SKM-1 treated with dmso at 0.1 percent for 144 hours (cell line): ENCODE data around the gene ACCSL.

Experiments
- DNase-seq: peaks from one replicate; lab custom pipeline; 2025; ENCODE audit not compliant: unreplicated experiment; lab: John Stamatoyannopoulos, UW

ACCSL gene

DNA sequence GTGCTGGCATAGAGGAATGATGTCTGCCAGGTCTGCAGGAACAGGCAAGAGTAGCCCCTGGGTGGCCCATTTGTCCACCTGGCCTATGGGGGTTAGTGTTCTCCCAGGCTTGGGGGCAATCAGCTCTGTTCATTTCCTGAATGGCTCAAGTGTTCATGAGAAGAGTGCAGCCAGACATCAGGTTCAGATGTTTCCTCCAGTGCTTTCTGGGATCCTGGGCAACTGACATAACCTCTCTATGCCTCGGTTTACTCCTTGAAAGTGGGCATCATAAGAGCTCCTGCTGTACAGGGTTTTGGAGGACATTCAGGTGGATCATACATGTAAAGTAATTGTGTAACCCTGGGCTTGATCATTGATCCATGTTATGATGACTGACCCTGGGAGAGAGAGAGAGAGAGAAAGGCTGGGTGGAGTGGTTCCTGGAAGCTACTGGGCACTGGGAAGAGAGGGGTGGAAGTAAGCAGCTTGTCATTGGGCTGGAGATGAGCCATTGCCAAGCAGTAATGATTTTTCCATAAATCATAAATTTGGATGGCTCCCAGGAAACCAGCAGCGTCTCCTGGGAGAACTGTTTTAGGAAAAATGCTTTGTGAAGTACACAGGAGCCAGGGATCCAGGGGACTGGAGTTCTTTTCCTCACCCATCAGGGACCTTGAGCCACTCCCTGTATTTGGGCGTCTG, 30.2 kb upstream of the ACCSL start:
- no peak for DNase-seq

DNA sequence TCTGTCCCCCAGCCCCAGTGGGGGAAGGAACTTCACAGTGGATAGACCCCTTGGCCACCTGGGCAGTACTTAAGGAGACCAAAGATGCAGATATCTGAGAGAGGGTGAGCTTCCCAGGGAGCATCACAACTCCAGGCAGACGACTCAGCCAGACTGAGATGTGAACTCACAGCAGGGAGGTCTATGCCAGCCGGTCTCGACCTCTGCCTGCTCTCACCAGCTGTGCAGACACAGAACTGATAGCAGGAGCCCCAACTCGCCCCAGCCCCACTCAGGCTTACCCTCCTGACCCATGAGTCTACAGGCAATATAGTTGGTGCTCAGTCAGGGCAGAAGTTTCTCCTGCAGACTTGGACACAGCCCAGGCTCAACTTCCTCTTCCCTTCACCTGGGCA, 29.7 kb upstream of the ACCSL start:
- no peak for DNase-seq

DNA sequence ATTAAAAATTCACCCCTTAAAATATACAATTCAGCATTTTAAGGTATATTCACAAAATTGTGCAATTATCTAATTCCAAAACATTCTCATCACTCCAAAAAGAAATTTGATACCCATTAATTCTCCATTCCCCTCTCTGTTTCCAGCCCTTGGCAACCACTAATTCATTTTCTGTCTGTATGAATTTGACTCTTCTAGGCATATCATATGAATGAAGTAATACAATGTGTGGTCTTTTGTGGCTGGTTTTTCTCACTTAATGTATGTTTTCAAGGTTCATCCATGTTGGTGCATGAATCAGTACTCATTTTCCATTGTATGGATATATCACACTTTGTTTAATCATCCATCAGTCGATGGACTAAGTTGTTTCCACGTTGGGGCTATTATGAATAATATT, 29.0 kb upstream of the ACCSL start:
- DNase-seq, result no peak

GRCh38 chr11:44024977-44025376, 22.8 kb upstream of the ACCSL start:
- no peak for DNase-seq

DNA sequence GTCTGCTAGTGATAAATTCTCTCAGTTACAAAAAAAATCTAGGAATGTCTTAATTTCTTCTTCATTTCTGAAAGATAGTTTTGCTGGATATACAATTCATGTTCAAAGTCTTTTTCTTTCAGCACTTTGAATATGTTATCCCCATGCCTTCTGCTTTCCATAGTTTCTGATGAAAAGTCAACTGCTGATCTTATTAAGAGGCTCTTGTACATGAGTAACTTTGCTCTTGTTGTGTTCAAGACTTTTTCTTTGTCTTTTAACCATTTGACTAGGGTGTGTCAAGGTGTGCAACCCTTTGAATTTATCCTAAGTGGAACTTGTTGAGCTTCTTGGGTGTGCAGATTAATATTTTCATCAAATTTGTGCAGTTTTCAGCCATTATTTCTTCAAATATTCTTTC, 22.1 kb upstream of the ACCSL start:
- no peak for DNase-seq

- DNase-seq, result no peak
These were observed 19.4 kb upstream of the ACCSL start for GRCh38 chr11:44028401-44028800.

DNA sequence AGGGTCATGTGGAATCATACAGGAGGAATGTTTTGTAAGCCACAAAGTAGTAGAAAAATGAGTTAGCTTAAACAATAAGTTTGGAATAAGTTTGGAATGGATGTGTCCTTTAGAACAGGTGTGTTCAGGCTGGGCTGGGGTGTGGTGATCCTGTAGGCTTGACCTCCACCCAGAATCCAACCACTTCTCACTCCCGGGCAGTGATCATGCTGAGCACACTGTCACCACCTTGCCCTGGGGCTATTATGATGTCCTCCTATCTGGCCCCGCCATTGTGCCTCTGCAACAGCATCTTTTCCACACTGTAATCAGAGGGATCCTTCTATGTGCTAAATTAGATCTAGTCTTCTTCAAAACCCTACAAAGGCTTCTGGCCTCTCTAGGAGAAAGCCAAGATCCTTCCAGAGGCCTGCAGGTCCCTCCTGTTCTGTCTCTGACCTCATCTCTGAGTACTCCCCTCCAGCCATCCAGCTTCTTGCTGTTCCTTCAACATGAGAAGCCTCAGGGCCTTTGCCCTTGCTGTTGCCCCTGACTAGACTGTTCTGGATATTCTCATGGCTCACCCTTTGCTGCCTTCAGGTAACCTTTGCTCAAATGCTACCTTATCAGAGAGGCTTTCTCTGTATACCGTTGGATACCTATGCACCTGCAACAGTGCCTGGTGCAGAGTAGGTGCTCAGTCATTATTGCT, 18.8 kb upstream of the ACCSL start:
- no peak for DNase-seq

DNA sequence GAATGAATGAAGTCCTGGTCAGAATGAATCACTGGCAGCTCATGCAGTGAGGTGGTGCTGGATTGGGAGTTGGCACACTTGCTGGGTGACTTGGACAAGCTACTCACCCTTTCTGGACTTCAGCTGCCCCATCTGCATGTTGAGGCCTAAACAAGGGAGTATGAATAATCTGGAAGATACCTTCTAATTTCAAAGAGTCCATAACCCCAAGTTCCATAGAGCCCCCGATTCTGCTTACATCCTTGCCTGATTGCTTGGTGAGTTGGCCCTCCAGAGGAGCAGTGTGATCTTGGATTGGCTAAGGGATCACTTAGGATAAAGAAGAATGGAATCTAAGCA, 18.3 kb upstream of the ACCSL start:
- no peak for DNase-seq

DNA sequence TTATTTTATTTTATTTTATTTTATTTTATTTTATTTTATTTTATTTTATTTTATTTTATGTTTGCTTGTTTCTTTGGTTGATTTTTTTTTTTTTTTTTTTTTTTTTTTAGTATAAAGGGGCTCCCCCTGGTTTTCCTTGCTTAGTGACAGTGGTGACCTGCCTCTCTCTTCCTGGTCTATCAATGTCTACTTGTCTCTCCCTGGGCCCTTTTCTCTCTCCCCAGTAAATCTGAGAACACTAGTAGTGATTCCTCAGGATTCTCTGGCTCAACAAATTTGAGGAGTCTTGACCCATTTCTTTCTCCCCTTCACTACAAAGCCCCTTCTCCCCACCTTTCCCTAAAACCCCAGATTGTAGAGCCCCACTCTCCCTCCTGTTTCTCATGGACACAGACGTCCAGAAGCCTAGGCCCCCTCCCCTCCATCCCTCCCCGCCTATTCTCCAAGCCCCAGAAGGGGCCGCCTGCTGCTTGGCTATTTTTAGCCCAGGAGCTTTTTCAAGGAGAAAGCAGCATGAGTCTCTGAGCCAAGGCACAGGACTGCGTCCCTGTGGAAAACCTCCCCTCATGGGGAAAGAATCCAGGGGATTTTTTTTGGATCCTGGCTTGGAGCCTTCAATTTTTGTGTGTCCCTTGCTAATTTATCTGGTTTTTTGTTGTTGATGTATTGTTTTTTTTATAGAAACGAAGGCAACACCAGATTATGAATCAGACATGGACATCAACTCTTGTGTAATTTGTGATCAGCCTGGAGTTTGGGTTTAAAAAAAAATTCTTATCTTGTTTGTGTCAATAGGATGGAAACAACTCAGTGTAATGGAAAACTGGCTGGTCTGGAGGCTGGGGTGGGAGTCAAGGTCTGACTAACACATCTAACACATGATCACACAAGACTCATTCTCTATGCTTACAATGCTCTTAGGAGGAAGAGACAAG, 17.5 kb upstream of the ACCSL start:
- DNase-seq, result no peak

DNA sequence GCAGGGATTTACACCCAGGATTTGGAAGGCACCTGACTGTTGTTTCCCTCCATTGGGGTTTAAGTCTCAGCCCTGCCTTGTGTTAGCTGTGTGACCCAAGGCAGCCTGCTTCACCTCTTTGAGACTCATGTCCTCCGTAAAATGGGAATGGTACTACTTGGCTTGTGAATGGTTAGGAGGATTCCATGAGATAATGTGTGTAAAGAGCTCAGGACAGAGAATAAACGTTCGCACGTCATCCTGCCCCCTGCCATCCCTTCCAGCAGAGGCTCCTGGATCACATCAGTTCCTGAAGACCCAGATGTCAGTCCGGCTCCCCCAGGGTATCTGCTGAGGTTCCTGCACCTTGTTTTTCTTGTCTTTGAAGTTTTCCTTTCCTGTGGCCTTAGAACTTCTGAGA, 16.8 kb upstream of the ACCSL start:
- no peak for DNase-seq

DNA sequence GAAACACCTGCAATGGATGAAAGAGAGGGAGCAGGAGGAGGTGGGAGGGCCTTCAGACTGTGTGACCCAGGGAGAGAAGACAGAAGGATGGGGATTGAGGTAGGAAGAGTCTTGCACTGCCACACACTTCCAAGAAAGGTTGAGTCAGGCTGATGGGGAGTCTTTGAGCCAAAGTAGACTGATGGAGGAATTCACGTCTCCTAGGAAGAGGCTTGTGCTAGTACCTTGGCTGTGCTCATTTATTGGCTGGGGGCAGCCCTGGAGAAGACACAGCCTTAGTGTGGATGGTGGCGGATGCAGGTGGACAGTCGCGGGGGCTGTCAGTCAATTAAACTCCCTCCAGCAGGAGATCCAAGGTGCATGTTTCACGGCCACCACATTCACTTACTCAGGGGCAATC, 16.2 kb upstream of the ACCSL start:
- DNase-seq, result no peak

DNA sequence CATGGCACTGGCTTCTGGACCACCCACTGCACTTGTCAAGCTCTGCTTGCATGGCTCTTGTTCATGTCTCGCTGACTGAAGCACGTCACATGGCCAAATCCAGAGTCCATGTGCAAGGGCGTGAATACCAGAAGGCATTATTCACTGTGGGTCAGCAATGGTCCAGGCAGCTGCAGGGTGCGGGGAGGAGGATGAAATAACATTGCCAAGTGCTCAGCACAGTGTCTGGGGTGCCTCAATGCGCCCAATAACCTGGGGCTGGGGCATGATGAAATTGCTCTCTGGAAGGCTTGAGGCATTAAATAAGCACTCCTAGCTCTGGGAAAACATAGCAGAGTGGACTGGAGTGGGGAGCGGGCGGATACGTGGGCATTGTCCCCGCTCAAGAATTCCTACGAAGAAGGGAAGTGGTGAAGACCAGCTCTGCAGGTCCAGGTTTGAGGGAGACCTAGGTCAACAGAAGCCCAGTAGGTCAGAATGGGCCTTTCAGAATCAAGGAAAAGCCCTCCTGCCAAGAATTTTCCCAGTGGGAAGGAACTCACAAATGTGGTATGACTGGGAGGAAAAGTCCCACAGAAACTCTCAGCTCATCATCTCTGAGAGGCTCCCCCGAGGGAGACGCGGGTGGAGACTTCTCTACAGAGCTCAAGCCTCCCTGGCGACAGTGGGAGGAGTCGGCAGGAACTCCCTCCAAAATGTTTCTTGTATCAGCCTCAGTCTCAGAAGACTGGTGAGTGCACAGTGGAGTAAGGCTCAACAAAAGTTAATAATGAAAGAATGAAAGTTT, 15.3 kb upstream of the ACCSL start:
- DNase-seq, result no peak

- DNase-seq, result no peak
These were observed 14.3 kb upstream of the ACCSL start for GRCh38 chr11:44033411-44033850.

DNA sequence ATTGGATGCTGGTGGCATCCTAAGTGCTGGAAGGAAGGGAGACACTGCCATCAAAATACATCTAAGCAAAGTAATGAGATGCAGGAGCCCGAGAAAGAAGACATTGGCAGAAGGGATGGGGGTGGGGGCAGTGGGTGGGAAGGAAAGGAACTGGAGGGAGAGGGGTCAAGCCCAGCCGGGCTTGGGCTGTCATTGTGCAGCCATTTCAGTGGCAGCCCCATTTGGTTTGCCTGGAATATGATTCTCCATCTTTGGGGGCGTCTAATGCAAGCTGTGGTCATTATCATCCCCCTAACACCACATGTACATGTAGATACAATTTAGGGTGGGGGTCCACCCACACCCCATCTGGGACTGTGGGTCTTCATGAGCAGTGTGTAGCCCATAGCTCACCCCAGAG, 13.9 kb upstream of the ACCSL start:
- DNase-seq, result no peak

GRCh38 chr11:44034639-44035038, 13.1 kb upstream of the ACCSL start:
- DNase-seq, result no peak

- DNase-seq, result peak; percentile 61
These were observed 10.7 kb upstream of the ACCSL start for GRCh38 chr11:44036811-44037657.

DNA sequence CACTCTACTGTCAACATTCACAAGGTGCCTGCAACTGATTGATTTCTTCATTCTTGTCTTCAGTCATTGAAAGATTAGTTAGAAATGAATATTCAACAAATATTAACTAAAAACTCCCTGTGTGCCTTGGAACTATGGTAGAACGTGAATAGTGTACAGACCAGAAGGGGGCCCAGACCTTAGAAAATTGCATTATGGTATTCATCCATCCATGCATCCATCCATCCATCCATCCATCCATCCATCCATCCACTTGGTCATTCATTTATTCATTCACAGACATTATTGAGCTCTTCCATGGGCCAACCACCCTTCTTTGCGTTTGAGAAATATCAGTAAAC, 10.2 kb upstream of the ACCSL start:
- no peak for DNase-seq

DNA sequence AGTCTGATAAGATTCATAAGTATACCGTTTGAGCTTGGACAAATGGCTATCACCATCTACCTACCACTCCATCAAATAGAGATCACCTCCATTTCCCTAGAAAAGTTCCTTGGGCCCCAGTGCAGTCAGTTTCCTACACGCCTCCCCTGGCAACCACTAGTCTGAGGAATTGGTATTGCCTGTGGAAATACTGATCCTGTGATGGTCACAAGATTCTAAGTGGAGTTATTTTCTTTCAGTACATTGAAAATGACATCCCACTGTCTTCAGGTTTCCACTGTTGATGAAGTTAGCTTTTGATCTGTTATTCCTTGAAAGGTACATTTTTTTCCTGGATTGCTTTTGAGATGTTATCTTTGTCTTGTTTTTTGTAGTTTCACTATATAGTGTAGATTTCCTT, 4.6 kb upstream of the ACCSL start:
- no peak for DNase-seq

- DNase-seq, result no peak
These were observed 1.6 kb upstream of the ACCSL start for GRCh38 chr11:44046182-44046581.

- no peak for DNase-seq
These were observed 483 bp upstream of the ACCSL start for GRCh38 chr11:44047298-44047697.
